Endothelial cell of umbilical vein (primary cell): ENCODE data around the gene MYOF. TPM values are rescaled to one million over a fixed set of nuclear protein-coding genes. Genes with fewer than 3 reads are reported as not detected.

Experiments
- BruUV-seq: library from RNA; stranded (reverse); fragments of 400-500 nt; replicated peaks from 2 replicates; lab custom pipeline; 2021; lab: Mats Ljungman, UMichigan
- CTCF ChIA-PET: fragments of 300-600, 350-600 bp; sonication (Branson Sonifier 250); formaldehyde crosslinking; loops from one replicate; lab custom pipeline; 2021; ENCODE audit warnings: antibody characterized with exemption, inconsistent platforms; lab: Charles Lee
- POLR2A ChIA-PET: fragments of 300-600, 350-600 bp; sonication (Branson Sonifier 250); formaldehyde crosslinking; loops from one replicate; lab custom pipeline; 2021; ENCODE audit warnings: antibody characterized with exemption, inconsistent platforms; lab: Charles Lee
- DNase-seq: peaks from one replicate; pipeline ENCODE4 v3.0.0-alpha.2; 2011; ENCODE audit warnings: low read depth, low spot score
- FAIRE-seq: peaks from 2 replicates; lab custom pipeline; 2011; peaks lifted over from hg19 to GRCh38; lab: Jason Lieb, UNC
- H2AFZ ChIP-seq: 2 replicates; pipeline ENCODE4 v1.6.0; 2012; ENCODE audit warnings: low read depth, low read length, control low read depth, inconsistent platforms
- H3K27ac ChIP-seq: 2 replicates; pipeline ENCODE4 v1.5.1; 2011; ENCODE audit warnings: low read depth, mild to moderate bottlenecking, control low read depth, low read length, moderate library complexity; ENCODE audit not compliant: insufficient read depth
- H3K27me3 ChIP-seq, 2 experiments: 2 replicates each; pipeline versions ENCODE4 v1.6.0 to v1.6.1; 2011; ENCODE audit warnings: low read length in 2 of 2, mixed read lengths in 1 of 2; ENCODE audit not compliant: control insufficient read depth in 2 of 2, insufficient read depth in 2 of 2
- H3K36me3 ChIP-seq, 2 experiments: 2 replicates in 1 of 2; 3 replicates in 1 of 2; pipeline ENCODE4 v1.5.1; 2011; ENCODE audit warnings: low read length in 2 of 2, mild to moderate bottlenecking in 1 of 2, moderate library complexity in 1 of 2; ENCODE audit not compliant: control insufficient read depth in 2 of 2, insufficient read depth in 2 of 2; ENCODE audit errors: extremely low read depth in 1 of 2
- H3K4me1 ChIP-seq: 3 replicates; pipeline ENCODE4 v1.5.1; 2011; ENCODE audit warnings: mild to moderate bottlenecking, low read length; ENCODE audit not compliant: control insufficient read depth, insufficient read depth; ENCODE audit errors: extremely low read depth
- H3K4me2 ChIP-seq: 2 replicates; pipeline ENCODE4 v1.6.1; 2011; ENCODE audit warnings: low read length, control low read depth, mixed read lengths; ENCODE audit not compliant: insufficient read depth
- H3K4me3 ChIP-seq, 3 experiments: fragments of 200-600 bp in 1 of 3; sonication (generic), shearing (Covaris generic) in 1 of 3; replicated peaks in 1 of 3; 2 replicates each; pipeline ENCODE4 v1.5.1; 2011 to 2016; ENCODE audit warnings: control low read depth in 3 of 3, low read length in 3 of 3, mild to moderate bottlenecking in 2 of 3, inconsistent platforms in 1 of 3, low read depth in 1 of 3, moderate library complexity in 1 of 3; ENCODE audit not compliant: insufficient read depth in 1 of 3
- H3K79me2 ChIP-seq: 2 replicates; pipeline ENCODE4 v1.6.0; 2012; ENCODE audit warnings: low read length, inconsistent platforms; ENCODE audit not compliant: control insufficient read depth, insufficient read depth
- H3K9ac ChIP-seq: replicated peaks from 2 replicates; pipeline ENCODE3; 2011; ENCODE audit warnings: low read length, control low read depth; ENCODE audit not compliant: insufficient read depth; ENCODE audit errors: extremely low read depth
- H3K9me1 ChIP-seq: replicated peaks from 3 replicates; pipeline ENCODE4 v1.6.0; 2011; ENCODE audit warnings: mild to moderate bottlenecking, low read length; ENCODE audit not compliant: control insufficient read depth, insufficient read depth; ENCODE audit errors: extremely low read depth
- H3K9me3 ChIP-seq: replicated peaks from 2 replicates; pipeline ENCODE4 v1.5.1; 2012; ENCODE audit warnings: low read length, inconsistent platforms; ENCODE audit not compliant: control insufficient read depth, insufficient read depth
- H4K20me1 ChIP-seq: replicated peaks from 2 replicates; pipeline ENCODE3; 2011; ENCODE audit warnings: mild to moderate bottlenecking, low read length; ENCODE audit not compliant: control insufficient read depth, insufficient read depth; ENCODE audit errors: extremely low read depth
- FOS ChIP-seq: IDR thresholded peaks from 2 replicates; pipeline ENCODE4 v1.6.1; 2011; ENCODE audit warnings: mild to moderate bottlenecking, low read length, moderate library complexity, borderline replicate concordance; ENCODE audit not compliant: insufficient read depth
- GATA2 ChIP-seq: IDR thresholded peaks from 2 replicates; pipeline ENCODE4 v1.7.0; 2011; ENCODE audit warnings: low read depth, mild to moderate bottlenecking, moderate library complexity, mixed read lengths, low read length; ENCODE audit not compliant: insufficient read length, insufficient read depth
- MAX ChIP-seq: IDR thresholded peaks from 2 replicates; pipeline ENCODE4 v1.6.1; 2011; ENCODE audit not compliant: insufficient read depth, insufficient read length
- MYC ChIP-seq: IDR thresholded peaks from one replicate; pipeline ENCODE4 v1.6.1; 2011; ENCODE audit warnings: mild to moderate bottlenecking, low read depth, low read length
- POLR2A ChIP-seq: IDR thresholded peaks from 2 replicates; pipeline ENCODE4 v1.6.1; 2012; ENCODE audit warnings: low read depth, mild to moderate bottlenecking, control low read depth, low read length
- POLR2AphosphoS5 ChIP-seq: IDR thresholded peaks from 2 replicates; pipeline ENCODE4 v1.6.1; 2012; ENCODE audit warnings: low read depth, mild to moderate bottlenecking, control low read depth, low read length, moderate library complexity; ENCODE audit not compliant: insufficient read depth
- dilution Hi-C: fragments of 300-500 bp; cut with MboI; formaldehyde crosslinking; loops from one replicate; pipeline ENCODE4 v1.15.0; 2019; ENCODE audit warnings: low sequenced_read_pairs; ENCODE audit not compliant: extremely low pct_ligation_motif_present
- intact Hi-C: fragments of 100-400 bp; cut with micrococcal nuclease; formaldehyde crosslinking; loops from one replicate; pipeline ENCODE4 v1.10.0; 2022
- polyA plus RNA-seq, 4 experiments: library from polyadenylated mRNA; depleted of rRNA in 3 of 4; stranded (reverse) in 3 of 4; unstranded in 1 of 4; fragments of >200 nt; gene quantifications; 2 replicates each; pipeline versions ENCODE4 v1.2.1 to v1.2.3, GENCODE V29; 2011 to 2012; ENCODE audit warnings: missing spikeins in 1 of 4
- total RNA-seq: library from RNA; stranded (reverse); gene quantifications from 2 replicates; pipeline ENCODE4 v1.2.3, GENCODE V29; 2021
- TF ChIP-seq, protein P1 (sequence below), 2 donors: IDR thresholded peaks; 1 replicate in 1 of 2; 2 replicates in 1 of 2; pipeline ENCODE4 v1.5.1; 2011; ENCODE audit warnings: low read length in 2 of 2, mild to moderate bottlenecking in 2 of 2, moderate library complexity in 2 of 2, control low read depth in 1 of 2, inconsistent platforms in 1 of 2, low read depth in 1 of 2; ENCODE audit not compliant: insufficient read depth in 1 of 2; ENCODE audit errors: extremely low read depth in 1 of 2

MYOF gene
- total and polyA plus RNA-seq, 2 donors (not counting 3 experiments of a cell fraction or from before 2014, with no cell fraction given), result 98.4 to 379 TPM

GRCh38 chr10:93463723-93464476, 18.2 kb downstream of the MYOF start:
- no peak overlapping the region for H3K4me3 ChIP-seq
- ChIA-PET CTCF (interaction anchor here (0.7 to 6.4 kb wide), 8 partner anchors 12 to 88 kb away, joined by 3 to 76 read pairs (median 3); partner anchors contain the start of gene MYOF), POLR2A (interaction anchor here (0.7 to 2.8 kb wide), 3 partner anchors 12 to 27 kb away, joined by 3 to 10 read pairs (median 3); no protein-coding TSS in a partner anchor)
- H3K27me3 ChIP-seq, result no peaks in the 10 kb centered on the region
- peak overlapping the region; percentile 40 for H3K4me2 ChIP-seq
- H2AFZ ChIP-seq, result no peak overlapping the region
- H3K79me2 ChIP-seq, result peaks cover 56% of the 10 kb centered on the region
- peaks cover 86% of the 10 kb centered on the region for H3K4me1 ChIP-seq
- H3K9me1 ChIP-seq, result no peaks in the 10 kb centered on the region
- H3K9ac ChIP-seq, result peak overlapping the region; percentile 21
- H3K36me3 ChIP-seq, result peaks cover 4 to 9% of the 10 kb centered on the region in 2 experiments
- H3K27ac ChIP-seq, result peak overlapping the region; percentile 89
- DNase-seq (peak; percentile 41), FAIRE-seq (no peak)
- dilution Hi-C loops, result no loop called here
- intact Hi-C loops, result loop anchor here (1.0 to 10.0 kb wide), 5 partner anchors 7 to 629 kb away; partner anchors contain the start of gene MYOF
- no peaks in the 10 kb centered on the region for H3K9me3 ChIP-seq
- H4K20me1 ChIP-seq, result no peaks in the 10 kb centered on the region
- no peak for TF ChIP-seq MAX
- TF ChIP-seq, protein P1, sequence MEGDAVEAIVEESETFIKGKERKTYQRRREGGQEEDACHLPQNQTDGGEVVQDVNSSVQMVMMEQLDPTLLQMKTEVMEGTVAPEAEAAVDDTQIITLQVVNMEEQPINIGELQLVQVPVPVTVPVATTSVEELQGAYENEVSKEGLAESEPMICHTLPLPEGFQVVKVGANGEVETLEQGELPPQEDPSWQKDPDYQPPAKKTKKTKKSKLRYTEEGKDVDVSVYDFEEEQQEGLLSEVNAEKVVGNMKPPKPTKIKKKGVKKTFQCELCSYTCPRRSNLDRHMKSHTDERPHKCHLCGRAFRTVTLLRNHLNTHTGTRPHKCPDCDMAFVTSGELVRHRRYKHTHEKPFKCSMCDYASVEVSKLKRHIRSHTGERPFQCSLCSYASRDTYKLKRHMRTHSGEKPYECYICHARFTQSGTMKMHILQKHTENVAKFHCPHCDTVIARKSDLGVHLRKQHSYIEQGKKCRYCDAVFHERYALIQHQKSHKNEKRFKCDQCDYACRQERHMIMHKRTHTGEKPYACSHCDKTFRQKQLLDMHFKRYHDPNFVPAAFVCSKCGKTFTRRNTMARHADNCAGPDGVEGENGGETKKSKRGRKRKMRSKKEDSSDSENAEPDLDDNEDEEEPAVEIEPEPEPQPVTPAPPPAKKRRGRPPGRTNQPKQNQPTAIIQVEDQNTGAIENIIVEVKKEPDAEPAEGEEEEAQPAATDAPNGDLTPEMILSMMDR (IDR thresholded peaks at IDR 0.05; ENCODE audit: extremely low read depth in 1 of 2, insufficient read depth in 1 of 2, low read depth in 1 of 2, low read length in 2 of 2), result no peak
- no peak for TF ChIP-seq GATA2
- TF ChIP-seq POLR2A, result peak; percentile 32
- no peak for TF ChIP-seq FOS
- no peak for TF ChIP-seq POLR2AphosphoS5
- TF ChIP-seq MYC, result no peak
- no TSS peak for BruUV-seq
